Lower leg skin (tissue), 3 donors: ENCODE results near the gene MYRF.

ENCODE experiments used
- CTCF ChIP-seq, 3 donors: fragments of 450-650 bp; IDR thresholded peaks; one replicate each; pipeline ENCODE4 v1.5.1; 2016; ENCODE audit warnings: antibody characterized with exemption in 3 of 3, mild to moderate bottlenecking in 3 of 3, moderate library complexity in 2 of 3
- POLR2A ChIP-seq, 2 donors: fragments of 450-650 bp; IDR thresholded peaks; one replicate each; pipeline ENCODE4 v1.6.1; 2016 to 2017; ENCODE audit warnings: antibody characterized with exemption in 2 of 2, mild to moderate bottlenecking in 1 of 2, moderate library complexity in 1 of 2

GRCh38 chr11:61732705-61733104, 19.7 kb upstream of the MYRF start:
- no peak for TF ChIP-seq CTCF (IDR thresholded peaks at IDR 0.05)
- TF ChIP-seq POLR2A (IDR thresholded peaks at IDR 0.05): no peak
